MM.1S (cell line): ENCODE results near the gene ATG4B.

Source experiments
- DNase-seq: peaks from one replicate; pipeline ENCODE4 v3.0.0-alpha.2; 2015
- H2AFZ ChIP-seq: fragments of 300-600 bp; sonication (generic); 2 replicates; pipeline ENCODE4 v1.6.0; 2016; ENCODE audit warnings: antibody characterized with exemption, low read length
- H3F3A ChIP-seq: fragments of 300-600 bp; sonication (generic); 2 replicates; pipeline ENCODE4 v1.6.1; 2016; ENCODE audit warnings: mild to moderate bottlenecking, antibody characterized with exemption, low read length, moderate library complexity, mixed read lengths; ENCODE audit not compliant: insufficient read depth
- H3K27ac ChIP-seq: fragments of 300-600 bp; sonication (generic); 2 replicates; pipeline ENCODE4 v1.5.1; 2016; ENCODE audit warnings: mild to moderate bottlenecking, low read length
- H3K27me3 ChIP-seq: fragments of 300-600 bp; sonication (generic); replicated peaks from 2 replicates; pipeline ENCODE4 v1.6.0; 2016; ENCODE audit warnings: low read length; ENCODE audit not compliant: insufficient read depth
- H3K36me3 ChIP-seq: fragments of 300-600 bp; sonication (generic); replicated peaks from 2 replicates; pipeline ENCODE4 v1.6.1; 2016; ENCODE audit warnings: mild to moderate bottlenecking, low read length, mixed read lengths; ENCODE audit not compliant: insufficient read depth
- H3K4me1 ChIP-seq: fragments of 300-600 bp; sonication (generic); 2 replicates; pipeline ENCODE4 v1.6.1; 2016; ENCODE audit warnings: low read length, mixed read lengths
- H3K4me2 ChIP-seq: fragments of 300-600 bp; sonication (generic); 2 replicates; pipeline ENCODE4 v1.6.0; 2016; ENCODE audit warnings: low read depth, low read length
- H3K4me3 ChIP-seq: fragments of 300-600 bp; sonication (generic); 2 replicates; pipeline ENCODE4 v1.5.1; 2016; ENCODE audit warnings: low read length, mixed read lengths
- H3K79me2 ChIP-seq: fragments of 300-600 bp; sonication (generic); 2 replicates; pipeline ENCODE4 v1.6.1; 2016; ENCODE audit warnings: mixed run types, low read length, mixed read lengths
- H3K9ac ChIP-seq: fragments of 300-600 bp; sonication (generic); 2 replicates; pipeline ENCODE4 v1.6.1; 2016; ENCODE audit warnings: low read length, mixed read lengths
- H3K9me2 ChIP-seq: fragments of 300-600 bp; sonication (generic); replicated peaks from 2 replicates; pipeline ENCODE4 v1.6.1; 2016; ENCODE audit warnings: mild to moderate bottlenecking, low read length, mixed read lengths; ENCODE audit not compliant: insufficient read depth
- H3K9me3 ChIP-seq: fragments of 300-600 bp; sonication (generic); replicated peaks from 2 replicates; pipeline ENCODE4 v1.6.1; 2016; ENCODE audit warnings: mild to moderate bottlenecking, low read length, mixed read lengths; ENCODE audit not compliant: insufficient read depth
- H4K20me1 ChIP-seq: fragments of 300-600 bp; sonication (generic); 2 replicates; pipeline ENCODE4 v1.6.1; 2016; ENCODE audit warnings: mild to moderate bottlenecking, low read length, moderate library complexity, mixed read lengths; ENCODE audit not compliant: insufficient read depth
- EZH2 ChIP-seq: fragments of 300-600 bp; sonication (generic); optimal IDR thresholded peaks from 2 replicates; pipeline ENCODE3; 2017; ENCODE audit warnings: low read depth, mild to moderate bottlenecking, antibody characterized with exemption, low read length, mixed read lengths
- EZH2phosphoT487 ChIP-seq: fragments of 300-600 bp; sonication (generic); IDR thresholded peaks from 2 replicates; pipeline ENCODE4 v1.6.1; 2018; ENCODE audit warnings: antibody characterized with exemption, low read length
- TF ChIP-seq, protein P1 (sequence below): fragments of 300-600 bp; sonication (generic); IDR thresholded peaks from 2 replicates; pipeline ENCODE4 v1.5.1; 2016; ENCODE audit warnings: antibody characterized with exemption, low read length, mixed read lengths

Gene ATG4B

DNA sequence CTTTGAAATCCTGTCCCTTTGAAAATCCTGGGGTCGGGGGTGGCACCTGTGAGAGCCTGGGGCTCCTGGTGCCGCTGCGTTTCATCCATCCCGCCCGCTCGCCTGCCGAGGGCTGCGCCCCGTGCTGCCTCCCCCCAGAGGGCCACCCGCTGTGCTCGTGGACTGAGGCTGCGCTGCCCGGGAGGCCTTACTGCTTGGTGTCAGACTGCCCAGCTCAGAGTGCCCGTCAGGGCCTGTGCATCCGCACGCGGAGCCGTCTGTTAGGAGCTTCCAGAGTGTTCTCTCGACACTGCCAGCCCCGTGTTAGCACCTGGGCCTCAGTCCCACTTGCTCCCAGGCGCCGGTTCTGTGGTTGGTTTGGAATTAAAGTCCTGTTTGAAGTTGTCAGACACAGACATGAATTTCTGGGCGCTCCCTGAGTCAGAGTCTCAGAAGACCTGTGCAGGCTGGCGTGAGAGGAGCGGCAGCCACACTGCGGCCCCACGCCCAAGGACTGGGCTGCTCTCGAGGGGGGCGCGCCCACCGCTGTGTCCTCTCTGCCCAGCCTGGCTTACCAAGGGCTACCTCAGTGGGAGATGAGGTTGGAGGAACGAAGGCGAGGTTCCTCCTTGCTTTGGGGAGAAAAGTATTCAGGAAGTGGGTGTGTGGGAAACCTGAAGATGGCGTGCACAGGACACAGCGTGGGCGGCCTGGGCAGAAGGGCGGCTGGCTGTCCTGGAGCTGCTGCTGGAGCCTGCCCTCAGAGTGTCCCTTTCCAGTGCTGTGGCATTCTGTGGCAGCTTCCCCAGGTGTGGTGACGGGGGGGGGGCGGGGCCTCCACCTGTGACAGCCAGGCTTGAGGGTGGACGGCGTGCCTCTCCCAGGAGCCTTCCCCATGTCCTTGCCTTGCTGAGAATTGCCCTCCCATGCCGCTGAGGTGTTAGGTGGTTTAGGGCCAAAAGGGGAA lies 35.0 kb downstream of the ATG4B start:
- DNase-seq, result no peak
- H3K36me3 ChIP-seq, result no peaks in the 10 kb centered on the region
- no peak overlapping the region for H3K4me3 ChIP-seq
- no peaks in the 10 kb centered on the region for H3K4me1 ChIP-seq
- no peak for TF ChIP-seq EZH2
- TF ChIP-seq EZH2phosphoT487, result no peak
- TF ChIP-seq, protein P1, sequence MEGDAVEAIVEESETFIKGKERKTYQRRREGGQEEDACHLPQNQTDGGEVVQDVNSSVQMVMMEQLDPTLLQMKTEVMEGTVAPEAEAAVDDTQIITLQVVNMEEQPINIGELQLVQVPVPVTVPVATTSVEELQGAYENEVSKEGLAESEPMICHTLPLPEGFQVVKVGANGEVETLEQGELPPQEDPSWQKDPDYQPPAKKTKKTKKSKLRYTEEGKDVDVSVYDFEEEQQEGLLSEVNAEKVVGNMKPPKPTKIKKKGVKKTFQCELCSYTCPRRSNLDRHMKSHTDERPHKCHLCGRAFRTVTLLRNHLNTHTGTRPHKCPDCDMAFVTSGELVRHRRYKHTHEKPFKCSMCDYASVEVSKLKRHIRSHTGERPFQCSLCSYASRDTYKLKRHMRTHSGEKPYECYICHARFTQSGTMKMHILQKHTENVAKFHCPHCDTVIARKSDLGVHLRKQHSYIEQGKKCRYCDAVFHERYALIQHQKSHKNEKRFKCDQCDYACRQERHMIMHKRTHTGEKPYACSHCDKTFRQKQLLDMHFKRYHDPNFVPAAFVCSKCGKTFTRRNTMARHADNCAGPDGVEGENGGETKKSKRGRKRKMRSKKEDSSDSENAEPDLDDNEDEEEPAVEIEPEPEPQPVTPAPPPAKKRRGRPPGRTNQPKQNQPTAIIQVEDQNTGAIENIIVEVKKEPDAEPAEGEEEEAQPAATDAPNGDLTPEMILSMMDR, result no peak
- H3K79me2 ChIP-seq, result no peaks in the 10 kb centered on the region
- H3K9me3 ChIP-seq, result no peaks in the 10 kb centered on the region
- H4K20me1 ChIP-seq, result no peaks in the 10 kb centered on the region
- no peak overlapping the region for H3K4me2 ChIP-seq
- no peaks in the 10 kb centered on the region for H3F3A ChIP-seq
- no peaks in the 10 kb centered on the region for H3K9me2 ChIP-seq
- no peaks in the 10 kb centered on the region for H3K27me3 ChIP-seq
- no peak overlapping the region for H3K27ac ChIP-seq
- no peak overlapping the region for H2AFZ ChIP-seq
- H3K9ac ChIP-seq, result no peak overlapping the region

DNA sequence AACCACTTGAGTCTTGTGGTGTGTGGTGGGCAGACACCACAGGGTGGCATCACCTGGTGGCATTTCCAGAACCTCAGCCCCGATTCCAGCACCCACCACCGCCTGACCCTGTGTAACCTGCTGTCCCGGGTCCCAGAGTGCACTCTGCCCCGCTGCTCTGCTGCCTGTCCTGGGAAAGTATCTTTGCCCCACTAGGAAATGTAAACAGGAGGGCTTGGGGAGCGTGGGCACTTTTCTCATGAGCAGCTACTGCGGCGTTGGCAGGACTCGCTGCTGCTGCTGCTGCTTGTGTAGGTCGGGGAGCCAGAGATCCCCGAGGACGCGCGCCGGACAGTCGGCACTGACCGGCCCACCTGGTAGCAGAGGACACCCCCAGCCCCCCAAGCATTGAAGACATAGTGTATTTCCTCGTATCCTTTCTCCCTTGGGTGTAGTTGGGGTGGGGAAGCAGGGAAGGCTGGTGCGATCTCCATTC lies 35.7 kb downstream of the ATG4B start:
- TF ChIP-seq EZH2phosphoT487 (no peak), EZH2 (no peak)
- TF ChIP-seq, protein P1, result no peak
- Histone ChIP-seq H3K27ac (no peak overlapping the region), H3K79me2 (no peaks in the 10 kb centered on the region), H3K4me3 (no peak overlapping the region), H3K9me3 (no peaks in the 10 kb centered on the region), H4K20me1 (no peaks in the 10 kb centered on the region), H3K27me3 (no peaks in the 10 kb centered on the region), H3K4me1 (no peaks in the 10 kb centered on the region), H3K9me2 (no peaks in the 10 kb centered on the region), H3K4me2 (no peak overlapping the region), H3K36me3 (no peaks in the 10 kb centered on the region), H2AFZ (no peak overlapping the region), H3F3A (no peaks in the 10 kb centered on the region), H3K9ac (no peak overlapping the region)
- no peak for DNase-seq

DNA sequence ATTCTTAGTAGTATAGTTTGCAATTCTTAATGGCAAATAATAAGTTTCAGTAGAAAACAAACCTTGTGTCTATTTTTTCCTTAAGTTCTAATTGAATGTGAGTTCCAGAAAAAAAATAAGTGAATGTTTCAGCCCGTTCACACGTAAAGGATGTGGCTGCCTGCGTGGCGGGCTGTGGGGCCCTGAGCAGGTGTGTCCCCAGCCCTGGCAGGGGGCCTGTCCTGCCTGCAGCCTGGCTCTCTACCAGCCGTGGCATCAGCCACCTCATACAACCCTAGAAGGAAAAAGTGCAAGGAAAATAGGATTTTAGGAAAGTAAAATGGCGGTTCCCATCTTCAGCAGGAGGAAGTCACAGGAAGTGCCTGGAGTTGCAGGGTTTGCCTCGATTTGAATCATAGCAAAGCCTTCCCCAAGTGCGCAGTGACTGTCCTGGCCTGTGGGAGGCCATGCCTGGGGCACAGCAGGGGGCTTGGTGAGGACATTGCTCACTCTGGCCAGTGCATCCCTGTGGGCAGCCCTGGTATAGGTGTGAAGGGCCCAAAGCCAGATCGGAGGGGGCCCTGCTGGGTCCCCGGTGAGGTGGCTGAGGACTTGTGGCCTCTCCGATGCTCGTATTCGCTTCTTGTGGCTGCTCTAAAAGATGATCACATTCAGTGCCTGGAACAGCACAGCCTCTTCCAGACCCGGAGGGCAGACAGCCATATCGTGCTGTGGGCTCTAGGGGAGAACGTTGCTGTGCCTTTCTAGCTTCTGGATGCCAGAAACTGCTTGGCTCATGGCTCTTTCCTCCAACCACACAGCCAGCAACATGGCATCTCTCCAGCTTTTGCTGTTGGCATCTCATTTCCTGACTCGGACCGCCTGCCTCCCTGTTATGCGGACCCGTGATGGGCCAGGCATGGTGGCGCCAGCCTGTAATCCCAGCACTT lies 36.6 kb downstream of the ATG4B start:
- Histone ChIP-seq H3K4me1 (no peaks in the 10 kb centered on the region), H4K20me1 (no peaks in the 10 kb centered on the region), H3K36me3 (no peaks in the 10 kb centered on the region; the same call in 1 of the 2 replicates), H3K9me3 (no peaks in the 10 kb centered on the region), H3K4me2 (no peak overlapping the region), H3K79me2 (no peaks in the 10 kb centered on the region), H2AFZ (no peak overlapping the region), H3K27ac (no peak overlapping the region), H3K9me2 (no peaks in the 10 kb centered on the region), H3F3A (no peaks in the 10 kb centered on the region), H3K4me3 (no peak overlapping the region), H3K27me3 (no peaks in the 10 kb centered on the region), H3K9ac (no peak overlapping the region)
- no peak for DNase-seq
- TF ChIP-seq, protein P1, result no peak
- TF ChIP-seq EZH2phosphoT487, result no peak
- TF ChIP-seq EZH2, result no peak
